HG03175 (cell line): ENCODE measurements around the gene PAX6.

Experiments used
- ATAC-seq: cut with Tn5 transposase; IDR thresholded peaks from one replicate; pipeline ENCODE4 v1.9.1; 2021; ENCODE audit warnings: mild to moderate bottlenecking, moderate library complexity; ENCODE audit not compliant: unreplicated experiment

PAX6 gene

DNA sequence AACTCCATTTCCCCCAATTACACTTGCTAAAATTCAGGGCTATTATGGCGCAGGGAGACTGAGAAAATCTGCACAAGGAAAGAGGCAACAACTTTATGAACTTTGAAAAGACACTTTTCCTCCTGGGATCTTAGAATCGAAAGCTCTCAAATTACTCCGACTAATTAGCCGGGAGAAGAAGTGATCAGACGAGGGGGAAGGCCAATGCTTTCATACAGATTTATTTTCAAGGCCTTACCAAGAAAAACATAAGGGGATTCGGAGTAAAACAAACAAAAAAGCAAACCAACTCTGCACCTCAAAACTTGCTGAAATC is 1.6 kb downstream of the PAX6 start:
- ATAC-seq, result no peak

GRCh38 chr11:31808721-31809540 is 2.2 kb downstream of the PAX6 start:
- no peak for ATAC-seq

DNA sequence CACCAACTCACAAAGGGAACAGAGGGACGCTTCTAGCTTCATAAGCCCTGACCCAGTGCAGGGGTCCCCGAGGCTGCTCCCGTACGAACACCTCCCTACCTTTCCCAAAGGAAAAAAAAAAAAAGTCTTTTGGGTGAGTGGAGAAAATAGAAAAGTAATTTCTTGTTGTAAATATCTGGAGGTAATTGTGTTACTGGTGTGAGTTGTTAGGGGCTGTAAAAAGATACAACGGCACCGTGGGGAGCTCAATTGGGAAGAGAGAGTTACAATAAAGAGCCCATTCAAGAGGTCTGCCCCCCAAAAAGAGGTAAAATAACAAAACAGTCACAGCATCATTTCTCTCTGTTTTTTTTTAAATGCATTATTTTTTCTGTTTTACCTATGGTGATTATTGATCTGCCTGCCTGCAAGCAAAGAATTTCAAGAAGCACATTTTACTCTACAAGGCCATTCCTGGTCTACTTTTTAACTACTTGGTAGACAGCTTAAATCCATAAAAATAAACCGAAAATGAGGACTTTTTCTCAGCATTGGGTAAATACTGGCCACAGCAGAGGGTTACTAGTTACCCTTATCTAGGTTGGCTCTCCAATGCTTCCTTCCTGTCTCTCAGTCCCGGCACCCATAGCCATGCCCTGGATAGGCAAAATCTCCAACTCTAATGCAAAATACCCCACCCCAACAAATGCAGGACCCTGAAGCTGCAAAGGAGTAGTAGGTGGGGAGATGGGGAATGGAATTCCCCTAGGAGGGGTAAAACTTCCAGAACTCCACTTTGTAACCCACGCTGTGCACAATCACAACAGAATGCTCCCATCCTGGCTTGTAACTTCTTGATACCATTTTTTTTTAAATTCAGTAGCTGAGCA is 3.1 kb downstream of the PAX6 start:
- no peak for ATAC-seq

GRCh38 chr11:31806928-31807798 is 4.0 kb downstream of the PAX6 start:
- no peak for ATAC-seq

- ATAC-seq, result no peak
These were observed 4.8 kb downstream of the PAX6 start for GRCh38 chr11:31806186-31806927.

DNA sequence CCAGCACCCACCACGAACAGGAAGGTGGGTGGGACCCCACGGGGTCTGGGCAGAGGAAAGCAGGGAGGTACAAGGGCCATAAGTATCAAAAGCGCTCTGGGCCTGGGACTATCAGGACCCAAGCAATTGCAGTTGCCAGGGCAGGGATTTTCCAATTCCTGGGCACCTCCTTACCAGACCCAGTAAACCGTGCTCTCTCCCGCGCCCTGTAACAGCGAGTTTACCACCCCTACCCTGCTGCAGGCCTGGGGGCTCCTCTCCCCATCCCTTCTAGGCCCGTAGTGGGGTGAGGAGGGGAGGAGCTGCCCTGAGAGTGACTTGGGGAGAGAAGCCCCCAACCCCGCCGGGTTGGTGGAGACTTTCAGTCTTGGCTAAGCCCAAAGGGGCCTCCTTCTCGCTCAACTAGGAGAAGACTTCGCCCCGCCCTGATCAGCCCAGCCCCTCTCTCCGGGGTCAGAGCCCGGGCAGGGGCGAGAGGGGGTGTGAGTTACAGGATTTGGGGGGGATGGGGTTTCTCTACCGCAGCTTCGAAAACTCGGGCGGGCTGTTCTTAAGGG is 5.4 kb downstream of the PAX6 start:
- ATAC-seq, result no peak

GRCh38 chr11:31805037-31805628 is 6.0 kb downstream of the PAX6 start:
- ATAC-seq, result no peak

GRCh38 chr11:31804312-31805036 is 6.6 kb downstream of the PAX6 start:
- no peak for ATAC-seq

DNA sequence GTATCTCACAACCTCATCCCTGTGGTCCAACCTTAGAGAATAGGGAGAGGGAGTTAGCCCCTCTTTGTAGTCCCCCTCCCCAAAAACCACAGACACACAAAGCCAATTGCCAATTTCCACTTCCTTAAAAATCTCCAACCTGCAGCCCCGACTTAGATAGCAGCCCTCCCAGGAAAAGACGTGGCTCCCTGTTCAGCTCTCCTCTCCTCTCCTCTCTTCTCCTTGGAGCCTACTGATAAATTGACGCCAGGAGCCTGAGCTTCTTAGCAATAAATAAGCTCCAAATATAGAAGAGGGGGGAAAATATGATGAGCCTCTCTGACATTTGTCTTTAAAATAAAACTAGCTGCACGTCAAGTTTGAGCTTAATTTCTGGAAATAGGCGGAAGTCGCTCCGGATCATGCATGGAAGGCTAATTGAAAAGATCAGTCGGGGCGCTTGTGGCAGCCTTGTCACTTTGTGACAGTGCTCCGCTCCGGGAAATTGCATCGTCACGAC is 7.3 kb downstream of the PAX6 start:
- no peak for ATAC-seq

DNA sequence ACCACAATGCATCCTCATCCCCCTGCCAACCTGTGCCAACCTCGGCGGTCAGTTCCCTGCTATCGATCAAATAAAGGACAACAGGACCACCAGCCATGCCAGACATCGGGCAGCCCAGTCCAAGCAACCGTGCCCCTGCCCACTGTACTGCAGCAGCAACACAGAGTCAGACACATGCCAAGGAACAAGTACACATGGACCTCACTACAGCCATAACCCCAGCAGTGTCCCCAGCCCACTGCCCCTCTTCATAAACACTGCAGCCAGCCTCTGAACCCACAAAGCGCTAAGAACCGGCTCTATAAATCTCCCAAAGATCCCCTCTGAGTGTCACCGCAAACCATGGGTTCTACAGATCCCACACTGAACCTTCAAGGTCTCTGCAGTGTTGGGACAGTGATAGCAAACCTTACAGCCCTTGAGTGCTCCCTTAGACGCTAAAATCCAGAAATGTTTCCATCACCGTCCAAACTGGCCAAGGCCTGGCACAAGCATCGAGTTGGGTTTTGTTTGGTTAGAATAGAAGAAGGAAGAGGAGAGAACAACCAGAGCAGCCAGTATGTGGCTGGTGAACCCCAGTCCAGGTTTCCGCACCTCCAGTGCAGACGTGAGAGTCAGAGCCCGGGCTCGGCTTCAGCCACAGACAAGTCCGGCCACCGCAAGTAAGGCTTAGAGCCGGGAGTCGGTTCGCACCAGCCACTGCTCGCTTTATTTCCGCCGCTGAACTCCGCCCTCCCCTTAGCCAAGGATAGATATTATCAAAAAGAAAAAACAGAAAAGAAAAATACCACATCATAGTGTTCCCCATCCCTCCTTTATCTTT is 7.9 kb downstream of the PAX6 start:
- ATAC-seq, result no peak

DNA sequence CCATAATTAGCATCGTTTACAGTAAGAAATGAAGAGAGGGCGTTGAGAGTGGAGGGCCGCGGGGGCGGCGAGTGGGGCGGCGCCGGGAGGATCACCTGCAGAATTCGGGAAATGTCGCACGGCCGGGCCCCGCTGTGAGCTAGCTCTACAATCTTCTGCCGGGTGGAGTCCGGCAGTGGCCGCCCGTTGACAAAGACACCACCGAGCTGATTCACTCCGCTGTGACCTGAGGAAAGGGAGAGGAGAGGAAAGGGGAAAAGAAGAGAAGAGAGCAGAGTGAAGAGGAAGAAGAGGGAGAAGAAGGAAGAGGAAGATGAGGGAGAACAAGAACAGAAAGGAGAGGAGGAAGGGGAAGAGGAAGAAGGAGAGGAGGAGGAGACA is 8.5 kb downstream of the PAX6 start:
- ATAC-seq, result no peak

DNA sequence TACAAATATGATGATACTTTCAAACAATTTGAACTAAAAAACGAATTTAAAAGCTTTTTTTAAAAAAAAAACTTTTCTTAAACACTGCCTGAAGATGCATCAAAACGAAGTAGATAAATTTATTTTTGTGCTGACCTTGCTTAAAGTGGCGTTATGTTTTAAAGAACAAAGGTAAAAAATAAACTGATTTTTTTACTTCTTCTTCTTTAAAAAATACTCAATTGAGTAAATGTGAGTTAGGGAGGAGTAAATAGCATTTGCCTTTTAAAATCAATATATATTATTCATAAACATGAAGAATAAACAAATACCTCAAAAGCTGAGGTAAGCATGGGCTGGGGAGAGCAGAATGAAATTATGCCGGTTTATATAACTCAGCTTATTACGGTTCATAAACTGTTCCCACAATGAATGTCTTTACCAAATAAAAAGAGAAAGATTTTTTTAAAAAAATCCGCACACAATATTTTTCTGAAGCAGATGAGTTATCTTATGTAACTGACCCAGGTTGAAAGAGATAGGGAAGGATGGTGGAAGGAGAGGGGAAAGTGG is 9.0 kb downstream of the PAX6 start:
- no peak for ATAC-seq

DNA sequence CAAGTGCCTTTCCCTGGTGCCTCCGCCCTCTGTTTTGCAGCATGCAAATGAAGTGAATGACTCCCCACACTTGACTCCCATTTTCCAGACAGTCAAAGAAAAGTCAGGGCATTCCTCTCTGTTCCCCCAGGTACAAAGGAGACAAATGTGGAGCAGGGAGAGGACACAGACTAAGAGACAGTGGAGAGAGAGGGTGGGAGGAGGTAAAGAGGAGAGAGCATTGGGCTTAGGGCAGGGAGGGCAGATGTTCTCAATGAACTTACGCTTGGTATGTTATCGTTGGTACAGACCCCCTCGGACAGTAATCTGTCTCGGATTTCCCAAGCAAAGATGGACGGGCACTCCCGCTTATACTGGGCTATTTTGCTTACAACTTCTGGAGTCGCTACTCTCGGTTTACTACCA is 9.8 kb downstream of the PAX6 start:
- ATAC-seq, result no peak

DNA sequence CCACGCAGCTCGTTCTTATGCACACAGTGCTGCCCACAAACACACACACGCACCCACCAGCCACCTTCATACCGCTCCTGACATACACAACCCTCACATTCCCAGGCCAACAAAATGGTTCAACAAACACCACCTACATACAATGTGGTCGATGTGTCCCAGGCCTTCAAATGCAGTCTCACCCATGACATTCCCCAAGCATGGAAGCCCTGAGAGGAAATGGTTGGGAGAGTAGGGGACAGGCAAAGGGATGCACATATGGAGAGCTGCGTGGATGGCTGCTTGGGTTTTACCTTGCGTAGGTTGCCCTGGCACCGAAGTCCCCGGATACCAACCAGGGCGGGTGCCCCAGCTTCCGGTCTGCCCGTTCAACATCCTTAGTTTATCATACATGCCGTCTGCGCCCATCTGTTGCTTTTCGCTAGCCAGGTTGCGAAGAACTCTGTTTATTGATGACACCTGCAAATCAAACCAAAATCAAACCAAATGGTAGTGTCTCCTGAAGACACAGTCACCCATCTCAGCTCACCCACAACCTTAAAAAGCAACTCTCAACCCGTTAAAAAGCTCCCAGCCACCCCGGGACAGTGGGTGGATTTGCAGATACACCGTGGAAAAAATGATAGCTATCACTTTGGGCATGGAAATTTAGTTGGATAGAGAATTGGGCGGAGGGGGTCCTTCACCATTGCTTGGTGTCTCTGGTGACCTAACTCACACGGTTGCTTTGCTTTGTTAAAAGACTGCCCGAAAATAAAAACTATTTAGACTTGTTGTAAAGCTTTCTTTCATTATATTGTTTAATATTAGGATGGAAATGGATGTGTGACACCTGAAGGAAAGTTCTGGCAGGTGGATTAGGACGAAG is 10.5 kb downstream of the PAX6 start:
- ATAC-seq, result no peak

DNA sequence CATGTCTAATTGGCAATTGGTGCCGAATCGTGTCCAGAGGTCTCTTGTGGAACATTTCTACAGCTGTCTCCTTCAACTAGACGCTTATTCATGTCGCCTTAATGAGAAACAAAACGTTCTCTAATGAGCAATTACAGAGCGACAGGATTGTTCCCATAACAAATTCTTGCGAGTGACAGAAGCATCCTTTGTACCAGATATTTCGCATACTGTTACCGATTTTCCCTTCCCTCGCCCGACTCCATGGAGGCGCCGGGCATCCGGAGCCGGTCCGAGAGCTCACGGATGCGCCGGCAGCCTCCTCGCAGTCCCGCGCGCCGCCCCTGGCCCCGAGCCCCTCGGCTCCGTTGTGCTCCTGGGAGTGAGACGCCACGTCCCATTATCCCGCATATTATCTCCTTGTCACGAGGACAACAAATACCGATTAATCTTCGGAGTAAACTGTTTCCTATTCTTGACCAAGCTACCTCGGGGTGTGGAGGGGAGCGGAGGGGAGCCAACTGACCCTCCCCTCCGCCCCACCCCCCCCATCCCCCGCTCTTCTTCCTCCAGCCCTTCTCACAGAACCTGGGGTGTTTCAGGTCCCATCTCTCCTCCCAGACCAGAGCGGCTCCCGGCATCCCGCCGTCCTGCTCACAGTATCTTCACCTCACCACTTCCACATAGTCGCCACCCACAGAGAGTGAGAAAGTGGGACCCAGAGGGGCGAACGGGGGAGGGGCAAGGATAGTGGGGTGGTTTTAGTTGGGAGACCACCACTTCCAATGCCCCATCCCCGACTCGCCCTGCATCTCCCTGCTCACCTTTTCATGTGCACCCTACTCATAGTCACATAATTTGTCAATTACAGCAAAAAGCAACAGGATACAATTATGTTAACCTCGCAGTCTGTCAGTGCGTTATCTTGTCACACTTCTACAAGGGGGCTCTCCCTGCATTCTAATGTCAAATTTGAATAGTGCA is 11.4 kb downstream of the PAX6 start:
- no peak for ATAC-seq
